Measurements from ENCODE around the gene SEMA4A.
A peak's percentile ranks its signal among the peaks of the same experiment; 100 is the strongest.

SEMA4A gene

DNA sequence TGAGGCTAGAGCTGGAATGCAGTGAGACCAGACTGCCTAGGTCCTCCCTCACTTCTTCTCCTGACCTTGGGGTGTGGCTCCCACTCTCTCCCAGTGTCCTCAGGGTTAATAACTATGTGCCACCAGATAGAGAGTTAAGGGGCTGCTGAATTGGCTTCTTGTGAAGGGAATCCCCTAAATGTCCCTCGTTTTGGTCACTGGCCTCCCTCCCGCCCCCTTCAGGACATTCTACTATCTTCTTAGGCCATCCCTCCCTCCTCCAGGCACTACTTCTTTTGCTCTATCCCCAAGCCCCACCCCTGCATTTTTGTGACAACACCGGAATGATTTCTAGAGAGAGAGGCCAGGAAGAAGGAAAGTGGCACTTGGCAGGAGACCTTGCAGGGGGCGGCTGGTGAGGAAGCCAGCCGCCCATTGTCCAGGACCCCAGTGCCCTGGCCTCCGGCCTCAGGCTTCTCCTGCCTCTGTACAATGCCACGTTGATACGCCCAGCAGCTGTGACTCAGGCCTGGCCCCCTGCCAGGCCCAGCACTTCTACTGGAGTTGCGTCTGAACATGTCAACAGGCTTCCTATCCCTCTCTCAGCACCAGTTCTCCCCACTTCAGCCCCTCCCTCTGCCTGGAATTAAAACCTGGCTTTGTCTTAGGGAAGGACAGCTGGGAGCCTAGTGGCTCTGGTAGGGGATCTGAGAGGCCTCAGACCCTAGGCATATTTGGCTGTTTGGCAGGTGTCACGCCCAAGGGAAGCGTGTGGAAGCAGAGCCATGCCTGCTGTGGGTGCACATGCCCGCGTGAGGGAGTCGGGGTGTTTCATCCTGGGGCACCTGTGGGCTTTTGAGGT is 29.8 kb upstream of the SEMA4A start (continued):
- TF ChIP-seq, protein P1, sequence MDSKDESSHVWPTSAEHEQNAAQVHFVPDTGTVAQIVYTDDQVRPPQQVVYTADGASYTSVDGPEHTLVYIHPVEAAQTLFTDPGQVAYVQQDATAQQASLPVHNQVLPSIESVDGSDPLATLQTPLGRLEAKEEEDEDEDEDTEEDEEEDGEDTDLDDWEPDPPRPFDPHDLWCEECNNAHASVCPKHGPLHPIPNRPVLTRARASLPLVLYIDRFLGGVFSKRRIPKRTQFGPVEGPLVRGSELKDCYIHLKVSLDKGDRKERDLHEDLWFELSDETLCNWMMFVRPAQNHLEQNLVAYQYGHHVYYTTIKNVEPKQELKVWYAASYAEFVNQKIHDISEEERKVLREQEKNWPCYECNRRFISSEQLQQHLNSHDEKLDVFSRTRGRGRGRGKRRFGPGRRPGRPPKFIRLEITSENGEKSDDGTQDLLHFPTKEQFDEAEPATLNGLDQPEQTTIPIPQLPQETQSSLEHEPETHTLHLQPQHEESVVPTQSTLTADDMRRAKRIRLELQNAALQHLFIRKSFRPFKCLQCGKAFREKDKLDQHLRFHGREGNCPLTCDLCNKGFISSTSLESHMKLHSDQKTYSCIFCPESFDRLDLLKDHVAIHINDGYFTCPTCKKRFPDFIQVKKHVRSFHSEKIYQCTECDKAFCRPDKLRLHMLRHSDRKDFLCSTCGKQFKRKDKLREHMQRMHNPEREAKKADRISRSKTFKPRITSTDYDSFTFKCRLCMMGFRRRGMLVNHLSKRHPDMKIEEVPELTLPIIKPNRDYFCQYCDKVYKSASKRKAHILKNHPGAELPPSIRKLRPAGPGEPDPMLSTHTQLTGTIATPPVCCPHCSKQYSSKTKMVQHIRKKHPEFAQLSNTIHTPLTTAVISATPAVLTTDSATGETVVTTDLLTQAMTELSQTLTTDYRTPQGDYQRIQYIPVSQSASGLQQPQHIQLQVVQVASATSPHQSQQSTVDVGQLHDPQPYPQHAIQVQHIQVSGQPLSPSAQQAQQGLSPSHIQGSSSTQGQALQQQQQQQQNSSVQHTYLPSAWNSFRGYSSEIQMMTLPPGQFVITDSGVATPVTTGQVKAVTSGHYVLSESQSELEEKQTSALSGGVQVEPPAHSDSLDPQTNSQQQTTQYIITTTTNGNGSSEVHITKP (tag by site-specific recombination; IDR thresholded peaks at IDR 0.05): peak; percentile 74; the same call in 1 of the 2 replicates
- TF ChIP-seq AEBP2 (tag by site-specific recombination; IDR thresholded peaks at IDR 0.05; ENCODE audit: borderline replicate concordance) (no peak), ZNF140 (tag by site-specific recombination; IDR thresholded peaks at IDR 0.05) (no peak), WT1 (tag by site-specific recombination; IDR thresholded peaks at IDR 0.05) (0 out of 2 replicates have a peak, but pooled peaks have one; percentile 45), ZNF155 (tag by site-specific recombination; IDR thresholded peaks at IDR 0.05) (no peak), GLI2 (tag by site-specific recombination; IDR thresholded peaks at IDR 0.05; ENCODE audit: borderline replicate concordance, low read depth) (no peak), ZBTB1 (tag by site-specific recombination; IDR thresholded peaks at IDR 0.05) (no peak), ZNF24 (tag by site-specific recombination; IDR thresholded peaks at IDR 0.05) (peak; percentile 58; the same call in 1 of the 2 replicates), ZNF302 (tag by site-specific recombination; IDR thresholded peaks at IDR 0.05; ENCODE audit: low read depth) (no peak), KLF10 (tag by site-specific recombination; IDR thresholded peaks at IDR 0.05) (peak; percentile 68; the same call in 1 of the 2 replicates), ZNF530 (tag by site-specific recombination; IDR thresholded peaks at IDR 0.05; ENCODE audit: low read depth) (no peak), ZFP3 (tag by site-specific recombination; IDR thresholded peaks at IDR 0.05; ENCODE audit: low read depth) (no peak), KLF7 (tag by site-specific recombination; IDR thresholded peaks at IDR 0.05; ENCODE audit: borderline replicate concordance) (peak; percentile 65; the same call in 1 of the 2 replicates), SETDB1 (IDR thresholded peaks at IDR 0.05; ENCODE audit: insufficient read length, low read length) (no peak), ZBTB26 (tag by site-specific recombination; optimal IDR thresholded peaks at IDR 0.05) (no peak), ZNF248 (tag by site-specific recombination; IDR thresholded peaks at IDR 0.05) (no peak), ZNF223 (tag by site-specific recombination; IDR thresholded peaks at IDR 0.05) (no peak), ZNF624 (tag by site-specific recombination; IDR thresholded peaks at IDR 0.05) (no peak), ZNF701 (tag by site-specific recombination; IDR thresholded peaks at IDR 0.05) (no peak), ZSCAN23 (tag by site-specific recombination; IDR thresholded peaks at IDR 0.05) (no peak), ZNF274 (IDR thresholded peaks at IDR 0.05; ENCODE audit: low read length) (no peak), ZNF274 (tag by site-specific recombination; IDR thresholded peaks at IDR 0.05; ENCODE audit: borderline replicate concordance) (no peak), KLF16 (tag by site-specific recombination; IDR thresholded peaks at IDR 0.05) (no peak), SP2 (tag by site-specific recombination; IDR thresholded peaks at IDR 0.05) (peak; percentile 40), ZNF174 (tag by site-specific recombination; IDR thresholded peaks at IDR 0.05) (no peak), ELK4 (IDR thresholded peaks at IDR 0.05; ENCODE audit: borderline replicate concordance, low read depth, low read length) (no peak), ZNF324 (tag by site-specific recombination; IDR thresholded peaks at IDR 0.05) (peak; percentile 46; the same call in 1 of the 2 replicates), HOXD13 (CRISPR knock-in tag; IDR thresholded peaks at IDR 0.05; ENCODE audit: borderline replicate concordance) (no peak), ZNF670 (tag by site-specific recombination; IDR thresholded peaks at IDR 0.05; ENCODE audit: low read depth) (no peak)
- TF ChIP-seq, protein P2, sequence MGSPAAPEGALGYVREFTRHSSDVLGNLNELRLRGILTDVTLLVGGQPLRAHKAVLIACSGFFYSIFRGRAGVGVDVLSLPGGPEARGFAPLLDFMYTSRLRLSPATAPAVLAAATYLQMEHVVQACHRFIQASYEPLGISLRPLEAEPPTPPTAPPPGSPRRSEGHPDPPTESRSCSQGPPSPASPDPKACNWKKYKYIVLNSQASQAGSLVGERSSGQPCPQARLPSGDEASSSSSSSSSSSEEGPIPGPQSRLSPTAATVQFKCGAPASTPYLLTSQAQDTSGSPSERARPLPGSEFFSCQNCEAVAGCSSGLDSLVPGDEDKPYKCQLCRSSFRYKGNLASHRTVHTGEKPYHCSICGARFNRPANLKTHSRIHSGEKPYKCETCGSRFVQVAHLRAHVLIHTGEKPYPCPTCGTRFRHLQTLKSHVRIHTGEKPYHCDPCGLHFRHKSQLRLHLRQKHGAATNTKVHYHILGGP (tag by site-specific recombination; IDR thresholded peaks at IDR 0.05): no peak
- TF ChIP-seq, protein P3, sequence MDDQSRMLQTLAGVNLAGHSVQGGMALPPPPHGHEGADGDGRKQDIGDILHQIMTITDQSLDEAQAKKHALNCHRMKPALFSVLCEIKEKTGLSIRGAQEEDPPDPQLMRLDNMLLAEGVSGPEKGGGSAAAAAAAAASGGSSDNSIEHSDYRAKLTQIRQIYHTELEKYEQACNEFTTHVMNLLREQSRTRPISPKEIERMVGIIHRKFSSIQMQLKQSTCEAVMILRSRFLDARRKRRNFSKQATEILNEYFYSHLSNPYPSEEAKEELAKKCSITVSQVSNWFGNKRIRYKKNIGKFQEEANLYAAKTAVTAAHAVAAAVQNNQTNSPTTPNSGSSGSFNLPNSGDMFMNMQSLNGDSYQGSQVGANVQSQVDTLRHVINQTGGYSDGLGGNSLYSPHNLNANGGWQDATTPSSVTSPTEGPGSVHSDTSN (CRISPR knock-in tag; IDR thresholded peaks at IDR 0.05): no peak

Data from HEK293 (cell line).